NCI-H345 (cell line): ENCODE data around the gene CCDC177.
A peak's percentile ranks its signal among the peaks of the same experiment; 100 is the strongest.

Source experiments
- DNase-seq: peaks from one replicate; lab custom pipeline; 2025; lab: John Stamatoyannopoulos, UW

The CCDC177 gene

DNA sequence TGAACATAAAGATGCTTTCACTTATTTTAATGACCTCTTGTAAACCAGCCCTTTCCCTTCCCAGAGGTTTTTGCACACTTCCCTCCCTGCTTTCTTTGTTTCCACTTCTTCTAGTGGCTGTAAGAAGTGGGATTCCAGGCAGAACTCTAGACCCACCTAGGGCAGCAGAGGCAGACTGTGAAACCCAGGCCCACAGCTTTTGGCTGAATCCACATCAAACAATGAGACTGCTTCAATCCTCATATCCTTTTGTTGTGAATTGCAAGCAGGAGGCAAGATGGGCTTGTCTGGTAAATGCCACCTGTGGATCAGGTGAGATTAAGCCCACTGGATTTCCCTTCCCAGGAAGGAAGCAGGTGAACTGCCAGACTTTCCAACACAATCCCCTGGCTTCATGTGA, 12.8 kb downstream of the CCDC177 start:
- DNase-seq = peak; percentile 14

DNA sequence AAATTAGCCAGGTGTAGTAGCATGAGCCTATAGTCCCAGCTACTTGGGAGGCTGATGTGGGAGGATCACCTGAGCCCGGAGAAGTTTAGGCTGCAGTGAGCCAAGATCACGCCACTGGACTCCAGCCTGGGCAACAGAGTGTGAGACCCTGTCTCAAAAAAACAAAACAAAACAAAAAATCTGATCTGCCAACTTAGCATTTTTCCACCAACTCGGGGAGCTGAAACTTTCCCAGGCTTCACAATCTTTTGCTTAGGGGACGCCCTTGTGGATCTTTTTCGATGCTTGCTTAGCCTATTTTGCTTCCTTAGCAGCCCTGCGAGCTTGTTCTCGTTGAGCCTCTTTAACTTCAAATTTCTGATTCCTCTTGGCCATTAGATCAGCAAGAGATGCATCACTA, 13.8 kb downstream of the CCDC177 start:
- DNase-seq = no peak

DNA sequence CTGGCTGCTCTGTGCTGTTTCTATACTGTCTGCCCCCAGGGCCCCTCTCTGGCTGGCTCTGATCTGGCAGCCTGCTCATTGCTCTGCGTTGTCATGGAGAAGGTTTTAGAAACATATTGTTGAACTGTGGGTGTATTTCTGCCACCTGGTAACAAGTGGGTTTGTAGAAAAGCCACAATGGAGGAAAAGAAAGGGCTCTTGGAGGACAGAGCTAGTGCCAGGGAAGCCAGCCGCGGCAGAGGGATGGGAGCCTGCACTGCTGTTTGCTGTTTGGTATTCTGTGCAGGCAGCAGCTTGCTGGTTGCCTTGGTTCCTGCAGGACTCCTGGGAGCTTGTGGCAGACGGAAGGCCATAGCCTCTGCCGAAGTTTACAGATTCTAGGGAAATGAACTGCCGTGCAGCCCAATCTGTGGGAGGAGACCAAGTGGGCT, 15.1 kb downstream of the CCDC177 start:
- peak; percentile 88 for DNase-seq

DNA sequence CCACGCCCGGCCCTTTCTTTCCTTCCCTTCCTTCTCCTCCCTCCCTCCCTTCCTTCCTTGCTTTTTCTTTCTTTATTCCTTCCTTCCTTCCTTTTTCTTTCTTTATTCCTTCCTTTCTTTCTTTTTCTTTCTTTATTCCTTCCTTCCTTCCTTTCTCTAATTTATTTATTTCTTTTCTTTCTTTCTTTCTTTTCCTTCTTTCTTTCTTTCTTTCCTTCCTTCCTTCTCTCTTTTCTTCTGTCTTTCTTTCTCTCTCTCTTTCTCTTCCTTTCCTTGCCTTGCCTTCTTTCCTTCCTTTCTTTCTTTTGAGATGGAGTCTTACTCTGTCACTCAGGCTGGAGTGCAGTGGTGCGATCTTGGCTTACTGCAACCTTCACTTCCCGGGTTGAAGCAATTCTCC, 15.9 kb downstream of the CCDC177 start:
- DNase-seq = no peak

DNA sequence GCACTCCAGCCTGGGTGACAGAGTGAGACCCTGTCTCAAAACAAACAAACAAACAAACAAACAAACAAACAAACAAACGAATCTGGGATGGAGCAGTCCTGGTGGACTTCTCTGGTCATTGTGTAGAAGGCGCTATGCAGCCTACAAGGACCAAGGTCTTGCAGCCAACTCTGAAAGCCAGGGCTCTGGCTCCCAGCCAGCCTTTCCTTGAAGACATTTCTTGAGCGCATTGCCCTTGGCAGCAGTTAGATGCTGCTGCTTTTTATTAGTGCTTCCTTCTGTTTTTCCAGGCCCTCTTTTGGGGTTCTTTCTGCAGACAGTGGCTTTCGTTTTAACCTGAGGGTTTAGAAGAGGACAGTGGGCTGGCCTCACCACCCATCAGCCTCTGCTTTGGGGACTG, 20.2 kb downstream of the CCDC177 start:
- DNase-seq = no peak

DNA sequence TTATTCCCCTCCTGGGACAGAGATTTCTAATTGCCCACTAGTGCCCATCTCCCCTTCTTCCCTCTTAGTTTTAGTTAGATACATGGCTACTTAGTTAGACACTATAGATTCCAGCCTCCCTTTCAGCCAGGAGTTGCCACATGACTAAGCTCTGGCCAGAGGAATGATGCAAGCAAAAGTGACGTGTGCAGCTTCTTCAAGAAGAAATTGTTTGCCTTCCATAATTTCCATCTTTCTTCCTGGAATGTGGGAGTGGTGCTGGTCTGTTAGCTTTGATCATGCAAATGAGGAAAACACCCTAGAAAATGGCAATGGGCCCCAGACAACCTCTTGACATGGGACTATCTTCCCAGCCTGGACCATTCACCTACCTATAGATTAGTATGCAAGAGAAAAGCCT, 21.4 kb downstream of the CCDC177 start:
- no peak for DNase-seq

DNA sequence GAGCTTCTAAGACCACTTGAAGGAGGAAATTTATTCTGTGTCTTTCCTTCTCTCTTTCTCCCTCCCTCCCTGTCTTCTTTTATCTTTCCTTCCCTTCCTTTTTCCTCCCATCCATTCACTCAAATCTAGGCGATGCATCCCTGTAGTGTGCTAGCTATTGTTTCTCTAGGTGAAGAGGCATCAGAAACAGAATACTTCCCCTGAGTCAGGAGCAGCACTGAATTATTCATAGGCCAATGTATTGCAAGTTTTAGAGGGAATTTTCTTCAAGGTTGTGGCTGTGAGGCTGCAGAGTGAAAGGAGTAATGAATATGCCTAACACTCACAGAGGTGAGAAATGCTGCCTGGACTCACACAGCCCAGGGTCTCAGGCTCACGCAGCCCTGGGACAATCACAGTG, 23.2 kb downstream of the CCDC177 start:
- no peak for DNase-seq

DNA sequence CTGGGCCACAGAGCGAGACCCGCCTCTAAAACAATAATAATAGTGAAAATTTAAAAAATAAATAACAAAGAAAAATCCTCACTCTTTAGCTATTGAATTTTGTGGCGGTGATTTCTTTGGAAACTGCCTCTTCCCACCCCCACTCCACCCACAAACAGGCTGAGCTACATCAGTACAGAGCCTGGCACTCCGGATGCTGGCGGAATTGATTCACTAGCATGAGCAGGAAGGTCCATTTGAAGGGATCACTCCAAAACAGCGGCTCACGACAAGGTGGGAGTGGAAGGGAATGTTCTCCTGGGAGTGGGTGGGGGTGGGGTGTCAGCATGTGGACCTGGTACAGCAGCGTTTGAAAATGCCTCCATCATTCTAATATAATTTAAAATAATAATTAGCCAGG, 26.1 kb downstream of the CCDC177 start:
- DNase-seq = no peak

DNA sequence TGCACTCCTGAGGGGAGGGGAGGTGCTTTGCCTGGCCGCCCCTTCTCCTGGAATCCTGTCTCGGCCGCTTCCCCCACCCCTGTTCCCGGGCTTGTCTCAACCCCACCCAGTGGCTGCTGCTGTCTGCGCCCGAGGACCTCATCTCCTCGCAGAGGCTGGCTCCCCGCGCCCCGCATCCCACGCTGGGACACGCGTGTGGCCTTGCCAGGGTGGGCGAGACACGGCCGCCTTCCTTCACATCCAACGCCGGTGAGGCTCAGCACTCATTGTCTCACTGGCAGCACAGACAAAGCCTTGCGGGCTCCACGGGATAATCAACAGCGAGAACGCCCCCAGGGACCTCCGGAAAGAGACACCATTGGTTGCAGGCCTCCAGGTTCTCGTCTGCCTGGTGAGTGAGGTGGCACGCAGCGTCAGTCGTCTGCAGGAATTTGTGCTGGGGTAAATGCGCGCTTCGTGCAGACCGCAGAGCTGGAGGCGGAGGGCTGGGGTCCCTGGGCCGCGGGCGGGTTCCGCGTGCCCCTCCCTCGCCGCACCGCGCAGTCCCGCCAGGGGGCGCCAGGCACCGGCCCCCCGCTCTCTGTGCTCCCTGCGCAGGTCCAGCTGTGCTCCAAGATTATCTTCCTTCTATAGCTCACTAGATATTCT, 26.8 kb downstream of the CCDC177 start:
- no peak for DNase-seq

DNA sequence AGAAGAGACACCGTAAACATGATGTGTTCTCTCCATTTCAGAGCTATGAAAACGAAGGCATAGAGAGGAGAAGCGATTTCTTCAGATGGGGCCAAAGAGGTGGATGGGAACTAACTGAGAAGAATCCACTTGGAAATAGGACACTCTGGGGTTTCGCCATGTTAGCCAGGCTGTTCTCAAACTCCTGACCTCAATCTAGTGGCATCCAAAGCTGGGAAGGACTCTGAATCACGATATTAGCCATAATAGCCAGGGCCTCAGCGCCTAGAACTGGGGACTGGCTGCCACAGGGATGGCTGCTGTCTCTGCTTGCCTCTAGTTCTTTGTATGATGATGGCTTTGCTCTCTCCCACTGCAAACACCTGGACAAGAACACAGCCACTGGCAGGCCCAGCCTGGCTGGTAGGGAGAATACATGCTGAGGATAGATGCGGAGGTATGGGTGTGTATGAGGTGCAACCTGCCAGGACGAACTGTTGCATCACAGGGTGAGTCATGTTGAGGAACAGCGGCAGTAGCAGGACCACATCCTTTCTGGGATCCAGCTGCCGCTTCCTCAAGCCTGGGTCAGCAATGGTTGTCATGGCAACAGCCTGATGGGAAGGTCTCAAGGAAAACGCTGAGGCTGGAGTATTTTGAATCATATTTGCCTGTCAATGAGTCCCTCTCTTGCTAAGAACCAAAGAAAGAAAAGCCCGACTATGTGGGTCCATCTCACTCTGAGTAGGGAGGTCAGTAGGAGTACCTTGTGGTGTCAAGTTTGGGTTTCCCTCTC, 31.1 kb downstream of the CCDC177 start:
- no peak for DNase-seq

DNA sequence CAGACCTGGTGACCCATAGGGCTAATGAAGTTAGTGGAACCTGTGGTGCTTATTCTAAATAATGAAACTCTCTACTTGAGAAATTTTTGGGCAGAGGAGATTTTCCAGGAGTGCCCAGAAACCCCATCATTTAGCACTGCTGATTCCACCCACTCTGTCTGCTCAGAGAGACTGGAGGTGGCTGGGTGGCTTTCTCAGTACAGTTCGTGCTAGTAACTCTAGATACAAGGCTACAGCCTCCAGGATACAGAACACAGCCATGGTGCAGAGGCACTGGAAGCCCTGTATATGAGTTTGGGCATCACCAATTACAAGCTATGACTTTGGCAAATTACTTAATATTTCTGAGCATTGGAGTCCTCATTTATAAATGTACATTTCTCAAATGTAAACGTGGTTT, 32.4 kb downstream of the CCDC177 start:
- no peak for DNase-seq

DNA sequence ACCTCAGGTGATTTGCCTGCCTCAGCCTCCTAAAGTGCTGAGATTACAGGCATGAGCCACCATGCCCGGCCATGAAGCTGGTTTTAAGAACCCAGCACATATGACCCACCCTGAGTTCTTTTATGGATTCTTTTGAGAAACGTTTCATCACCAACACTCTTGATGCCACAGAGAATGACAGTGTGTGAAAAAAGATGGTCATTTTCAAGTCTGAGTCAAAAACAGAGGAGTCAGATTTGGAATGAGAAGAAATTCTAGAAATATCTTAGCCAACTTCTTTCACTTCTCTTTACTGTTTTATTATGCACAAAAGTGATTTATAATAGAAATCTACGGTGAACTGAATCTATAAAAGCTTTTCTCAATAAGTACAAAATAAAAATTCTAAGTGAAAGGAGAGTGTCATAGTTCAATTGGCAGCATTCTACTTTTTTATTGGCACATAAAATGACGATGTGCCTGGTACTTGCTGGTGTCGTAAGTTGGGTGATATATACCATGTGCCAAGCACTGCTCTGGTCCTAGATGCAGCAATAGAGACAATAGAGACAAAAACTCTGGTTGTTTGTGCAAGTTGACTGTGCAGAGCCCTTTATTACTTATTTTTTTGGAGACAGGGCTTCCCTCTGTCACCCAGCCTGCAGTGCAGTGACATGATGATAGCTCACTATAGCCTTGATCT, 33.9 kb downstream of the CCDC177 start:
- DNase-seq = no peak

DNA sequence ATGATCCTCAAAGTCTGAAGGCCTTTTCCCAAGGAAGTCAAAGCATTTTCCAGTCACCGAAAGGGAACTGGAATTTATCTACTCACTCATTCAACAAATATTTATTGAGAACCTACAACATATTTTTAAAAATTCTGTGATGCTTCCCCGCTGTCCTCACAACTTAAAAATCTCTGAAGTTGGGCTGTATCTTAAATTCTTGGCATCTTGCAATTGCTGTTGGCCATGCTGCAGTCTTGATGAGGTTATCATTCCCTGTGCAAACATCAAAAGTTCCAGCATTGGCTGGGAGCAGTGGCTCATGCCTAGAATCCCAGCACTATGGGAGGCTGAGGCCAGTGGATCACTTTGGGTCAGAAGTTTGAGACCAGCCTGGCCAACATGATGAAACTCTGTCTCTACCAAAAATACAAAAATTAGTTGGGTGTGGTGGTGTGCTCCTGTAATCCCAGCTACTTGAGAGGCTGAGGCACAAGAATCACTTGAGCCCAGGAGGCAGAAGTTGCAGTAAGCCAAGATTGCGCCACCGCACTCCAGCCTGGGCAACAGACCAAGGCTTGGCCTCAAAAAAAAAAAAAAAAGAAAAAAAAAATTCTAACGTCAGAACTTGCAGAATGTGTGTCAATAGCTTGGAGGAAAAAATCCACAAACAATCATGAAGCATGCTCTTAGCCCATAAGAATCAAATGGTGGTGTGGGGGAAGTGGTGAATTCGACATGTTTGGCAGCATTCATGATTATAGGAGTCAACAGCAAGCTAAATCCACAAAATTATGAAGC, 34.9 kb downstream of the CCDC177 start:
- no peak for DNase-seq

DNA sequence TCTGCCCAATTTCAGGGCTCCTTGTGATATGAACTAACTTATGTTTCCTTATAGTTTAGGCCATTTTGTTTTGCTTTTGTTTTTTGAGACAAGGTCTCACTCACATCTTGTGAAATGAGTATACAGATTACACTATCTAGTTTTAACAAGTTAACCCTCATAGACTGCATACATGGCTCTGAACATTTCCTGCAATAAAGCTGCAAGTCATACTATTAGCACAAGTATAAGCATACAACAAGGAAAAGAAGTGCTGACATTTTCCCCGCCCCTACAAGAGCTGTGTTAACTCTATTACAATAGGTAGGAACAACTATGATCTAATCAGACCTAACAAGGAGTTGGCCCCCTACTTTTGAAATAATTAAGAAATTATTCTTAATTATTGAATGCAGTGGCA, 35.9 kb downstream of the CCDC177 start:
- no peak for DNase-seq

DNA sequence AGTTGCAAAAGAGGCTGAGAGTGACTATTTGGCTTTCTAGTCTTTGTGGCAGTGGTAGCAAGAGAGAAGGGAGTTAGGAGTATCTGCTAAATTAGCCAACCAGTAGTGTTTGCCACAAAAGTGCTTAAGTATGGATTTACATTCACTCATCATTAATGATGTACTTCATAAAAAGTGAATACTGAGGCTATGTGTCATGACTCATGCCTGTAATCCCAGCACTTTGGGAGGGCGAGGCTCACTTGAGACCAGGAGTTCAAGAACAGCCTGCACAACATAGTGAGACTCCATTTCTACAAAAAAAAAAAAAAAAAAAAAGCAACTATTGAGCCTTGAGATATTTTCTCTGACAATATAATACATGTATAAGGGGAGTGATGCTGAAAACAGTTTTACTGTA, 36.8 kb downstream of the CCDC177 start:
- DNase-seq = no peak

DNA sequence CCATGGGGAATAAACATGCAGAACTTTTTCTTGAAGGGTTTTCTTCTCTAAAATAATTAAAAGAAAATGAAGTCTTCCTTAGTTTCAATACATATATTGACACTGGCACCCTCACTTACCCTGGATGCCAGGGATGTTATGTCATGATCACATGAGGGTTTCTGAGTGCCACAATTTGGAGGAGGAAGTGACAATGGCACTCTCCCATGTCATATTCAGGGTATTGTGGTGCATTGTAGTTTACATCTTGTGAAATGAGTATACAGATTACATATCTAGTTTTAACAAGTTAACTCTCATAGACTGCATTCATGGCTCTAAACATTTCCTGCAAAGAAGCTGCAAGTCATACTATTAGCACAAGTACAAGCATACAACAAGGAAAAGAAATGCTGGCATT, 37.7 kb downstream of the CCDC177 start:
- DNase-seq = no peak

DNA sequence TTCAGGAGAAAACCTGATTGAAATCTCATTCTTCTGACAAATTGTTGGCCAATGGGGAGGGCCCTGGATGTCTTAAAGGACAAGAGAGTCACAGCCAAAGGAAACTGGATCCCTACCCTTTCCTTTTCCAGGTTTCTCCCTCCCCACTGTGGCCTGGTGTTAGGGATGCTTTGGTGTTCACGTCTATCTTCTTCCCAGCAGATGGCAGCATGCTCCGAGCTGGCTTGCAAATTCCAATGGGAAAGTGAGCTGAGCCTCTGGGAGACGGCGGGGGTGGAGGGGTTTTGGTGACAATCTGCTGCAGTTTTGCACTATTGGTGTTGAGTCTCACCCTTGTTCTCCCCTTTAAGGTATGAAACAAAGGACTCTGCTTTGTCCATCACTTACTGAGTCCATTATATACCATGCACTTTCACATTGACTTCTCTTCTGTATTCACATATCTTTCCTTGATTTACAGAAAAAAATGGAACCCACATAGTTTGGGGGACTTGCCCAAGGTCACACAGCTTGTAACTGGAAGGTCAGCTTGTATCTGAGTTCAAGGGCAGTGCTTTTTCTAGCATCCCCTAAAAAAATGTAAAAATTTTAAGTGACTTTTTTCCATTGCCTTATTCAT, 39.3 kb downstream of the CCDC177 start:
- DNase-seq = peak; percentile 77

DNA sequence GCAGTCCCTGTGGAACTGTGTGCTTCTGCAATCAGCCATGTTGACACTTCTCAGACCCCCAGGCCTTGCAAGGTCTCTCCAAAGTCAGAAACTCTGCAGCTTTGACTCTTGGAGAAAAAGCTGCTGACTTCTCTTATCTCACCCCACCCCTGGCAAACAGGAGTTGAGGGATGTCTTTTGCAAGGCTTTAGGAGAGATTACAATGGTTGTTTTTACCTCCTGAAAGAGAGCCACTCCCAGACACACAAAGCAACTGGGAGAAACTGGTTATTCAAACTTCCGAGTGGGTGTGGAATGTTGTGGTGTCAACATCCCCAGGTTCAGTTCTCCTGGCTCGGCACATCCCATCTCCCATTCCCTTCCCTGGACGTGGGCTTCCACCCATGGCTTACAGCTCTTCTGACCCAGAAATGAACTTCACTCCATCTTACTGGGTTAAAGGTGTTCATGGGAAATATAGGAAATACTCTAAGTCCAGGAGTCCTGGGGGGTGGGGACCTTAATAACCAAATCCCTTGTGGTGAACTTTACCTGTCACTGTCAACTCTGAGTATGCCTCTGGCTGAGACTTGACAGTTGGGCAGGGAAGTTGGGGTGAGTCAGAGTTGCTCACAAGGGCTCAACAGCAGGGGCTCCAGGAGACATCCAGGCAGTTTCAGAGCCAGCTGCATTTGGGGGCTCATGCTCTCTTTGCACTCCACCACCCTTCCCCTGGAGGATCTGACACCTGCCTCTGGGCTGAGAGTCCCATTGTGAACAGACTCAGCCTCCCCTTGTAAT, 41.9 kb downstream of the CCDC177 start:
- no peak for DNase-seq

DNA sequence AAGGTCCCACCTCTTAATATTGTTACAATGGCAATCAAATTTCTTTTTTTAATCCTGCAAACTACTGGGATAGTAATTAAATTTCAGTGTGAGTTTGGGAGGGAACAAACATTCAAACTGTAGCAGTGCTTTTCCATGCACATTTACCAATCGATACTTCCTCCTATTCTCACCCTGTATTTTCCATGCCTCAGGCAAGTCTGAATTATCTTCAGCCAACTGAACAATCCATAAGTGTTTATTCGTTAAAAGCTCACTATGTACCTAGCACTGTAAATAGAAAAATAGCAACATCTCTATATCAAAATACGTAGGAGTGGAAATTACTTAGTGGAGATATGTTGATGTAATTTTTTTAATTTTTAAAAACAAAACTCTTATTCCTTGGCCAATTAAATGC, 43.5 kb downstream of the CCDC177 start:
- peak; percentile 82 for DNase-seq

DNA sequence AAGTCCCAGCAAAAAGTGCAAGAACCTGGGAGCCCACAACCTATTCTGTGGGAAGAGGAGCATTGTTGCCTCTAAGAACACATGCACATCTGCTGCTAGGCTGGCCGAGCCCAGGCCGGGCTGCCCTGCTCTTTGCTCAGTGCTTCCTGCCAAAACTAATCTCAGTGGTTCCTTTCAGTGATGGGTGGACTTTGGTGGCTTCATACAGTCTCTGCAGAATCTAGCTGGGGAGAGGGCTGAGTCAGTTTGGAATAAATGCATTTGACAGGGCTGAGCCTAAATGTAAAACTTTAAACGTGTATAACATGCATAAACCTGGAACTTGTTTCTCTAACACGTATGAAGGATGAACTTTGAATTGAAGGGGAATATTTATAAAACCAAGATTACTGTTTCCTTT, 44.6 kb downstream of the CCDC177 start:
- DNase-seq = no peak

DNA sequence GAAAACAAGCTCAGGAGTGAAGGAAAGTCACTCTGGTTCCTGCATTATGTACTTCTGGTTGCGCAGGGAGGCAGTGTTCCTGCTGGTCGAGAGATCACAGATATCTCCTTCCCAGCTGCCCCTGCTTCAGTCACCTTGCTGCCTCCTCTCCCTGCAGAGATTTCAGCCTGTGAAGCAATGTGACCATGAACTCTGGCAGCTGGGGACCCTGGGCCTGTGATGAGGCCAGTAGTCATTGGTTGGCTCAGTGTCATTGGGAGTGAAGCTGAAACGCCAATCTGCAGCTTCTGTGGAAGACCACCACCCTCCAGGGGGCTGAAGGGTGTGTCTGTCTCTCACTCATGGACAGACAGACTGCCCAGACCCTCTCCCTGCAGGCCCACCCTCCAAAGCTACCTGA, 45.1 kb downstream of the CCDC177 start:
- DNase-seq = no peak
